Body of pancreas (tissue), 4 donors: Measurements from ENCODE around the gene QKI. TPM values are rescaled to one million over a fixed set of nuclear protein-coding genes. Genes with fewer than 3 reads are reported as not detected.

Experiments
- ATAC-seq: fragments of 150-250 bp; one replicate; pipeline ENCODE4 v1.9.1; 2016
- DNase-seq, 4 donors: peaks; one replicate each; pipeline ENCODE4 v3.0.0-alpha.2; 2019
- H3K27ac ChIP-seq, 4 donors: fragments of 200-600 bp; sonication (generic); 1 replicate in 3 of 4; 2 replicates in 1 of 4; pipeline versions ENCODE4 v1.5.1 to v1.6.1; 2016 to 2019; ENCODE audit warnings: mild to moderate bottlenecking in 1 of 4, mixed read lengths in 1 of 4, moderate library complexity in 1 of 4
- H3K27me3 ChIP-seq, 2 donors: fragments of 200-600 bp; sonication (generic); one replicate each; pipeline ENCODE4 v1.6.0; 2016; ENCODE audit warnings: mild to moderate bottlenecking in 1 of 2
- H3K36me3 ChIP-seq, 2 donors: fragments of 200-600 bp; sonication (generic); replicated peaks in 1 of 2; 2 replicates each; pipeline ENCODE4 v1.5.1; 2016; ENCODE audit warnings: low read depth in 2 of 2; ENCODE audit not compliant: insufficient read depth in 1 of 2
- H3K4me1 ChIP-seq: fragments of 200-600 bp; sonication (generic); one replicate; pipeline ENCODE4 v1.6.0; 2016
- H3K4me3 ChIP-seq, 2 donors: fragments of 200-600 bp; sonication (generic); 1 replicate in 1 of 2; 2 replicates in 1 of 2; pipeline ENCODE4 v1.5.1; 2016 to 2019
- H3K9me3 ChIP-seq, 3 donors: fragments of 200-600 bp; sonication (generic); 1 replicate in 2 of 3; 2 replicates in 1 of 3; pipeline ENCODE4 v1.5.1; 2016
- CTCF ChIP-seq, 7 experiments: fragments of 450-650 bp in 4 of 7; fragments of 200-600 bp in 3 of 7; sonication (generic) in 3 of 7; IDR thresholded peaks; one replicate each; pipeline ENCODE4 v1.5.1; 2016 to 2019; ENCODE audit warnings: antibody characterized with exemption in 7 of 7
- POLR2A ChIP-seq, 3 donors: fragments of 450-650 bp; IDR thresholded peaks; one replicate each; pipeline ENCODE4 v1.6.1; 2016; ENCODE audit warnings: antibody characterized with exemption in 3 of 3, mild to moderate bottlenecking in 2 of 3
- WGBS, 2 donors: methylation state at CpG; one replicate each; pipeline ENCODE4 v1.1.5; 2017; 5-methylcytosine and 5-hydroxymethylcytosine counted together
- intact Hi-C: fragments of 100-400 bp; cut with DNase I; formaldehyde crosslinking; loops from one replicate; pipeline ENCODE4 v1.15.1; 2023
- total RNA-seq, 2 donors: library from RNA; depleted of rRNA; stranded (reverse); fragments of >200 nt; gene quantifications; one replicate each; pipeline ENCODE4 v1.1.0, GENCODE V29; 2016

The QKI gene
- total RNA-seq, 2 donors from 2014 or later: 60.4 to 61.3 TPM

- DNase-seq (no peak), ATAC-seq (no peak)
- Histone ChIP-seq H3K27me3 (no peaks in the 10 kb centered on the region), H3K36me3 (no peaks in the 10 kb centered on the region), H3K4me1 (no peaks in the 10 kb centered on the region), H3K4me3 (no peak overlapping the region), H3K9me3 (peaks cover 0 to 8% (median 0%) of the 10 kb centered on the region in 3 donors), H3K27ac (no peak overlapping the region)
- 79 to 83% methylated on average over 3 of the region's 3 CpGs for WGBS, 2 donors
- intact Hi-C loops: no loop called here
- TF ChIP-seq POLR2A (IDR thresholded peaks at IDR 0.05) (no peak), CTCF (IDR thresholded peaks at IDR 0.05) (no peak)
Measured at GRCh38 chr6:163625265-163625664, 210.7 kb downstream of the QKI start.

GRCh38 chr6:163626073-163626867 lies 211.8 kb downstream of the QKI start:
- 77 to 87% methylated on average over 8 of the region's 8 CpGs for WGBS, 2 donors
- H3K4me1 ChIP-seq: no peaks in the 10 kb centered on the region
- no peak for DNase-seq
- TF ChIP-seq CTCF (IDR thresholded peaks at IDR 0.05): no peak
- no peak for TF ChIP-seq POLR2A (IDR thresholded peaks at IDR 0.05)
- no peak overlapping the region for H3K27ac ChIP-seq
- H3K9me3 ChIP-seq: peaks cover 0 to 8% (median 0%) of the 10 kb centered on the region in 3 donors
- no peaks in the 10 kb centered on the region for H3K36me3 ChIP-seq
- H3K4me3 ChIP-seq: no peak overlapping the region
- no peaks in the 10 kb centered on the region for H3K27me3 ChIP-seq
- intact Hi-C loops: no loop called here
- no peak for ATAC-seq

- 53 to 61% methylated on average over 11 of the region's 11 CpGs for WGBS, 2 donors
- H3K4me1 ChIP-seq: no peaks in the 10 kb centered on the region
- H3K4me3 ChIP-seq: no peak overlapping the region
- ATAC-seq (no peak), DNase-seq (no peak)
- no peak overlapping the region for H3K27ac ChIP-seq
- no peak for TF ChIP-seq POLR2A (IDR thresholded peaks at IDR 0.05)
- TF ChIP-seq CTCF (IDR thresholded peaks at IDR 0.05): no peak
- H3K9me3 ChIP-seq: peaks cover 0 to 8% (median 0%) of the 10 kb centered on the region in 3 donors
- no peaks in the 10 kb centered on the region for H3K36me3 ChIP-seq
- intact Hi-C loops: no loop called here
- H3K27me3 ChIP-seq: no peaks in the 10 kb centered on the region
Measured at GRCh38 chr6:163627274-163628062, 212.9 kb downstream of the QKI start.
